ENCODE measurements around the gene WNT11.
A peak's percentile ranks its signal among the peaks of the same experiment; 100 is the strongest.

Gene WNT11

DNA sequence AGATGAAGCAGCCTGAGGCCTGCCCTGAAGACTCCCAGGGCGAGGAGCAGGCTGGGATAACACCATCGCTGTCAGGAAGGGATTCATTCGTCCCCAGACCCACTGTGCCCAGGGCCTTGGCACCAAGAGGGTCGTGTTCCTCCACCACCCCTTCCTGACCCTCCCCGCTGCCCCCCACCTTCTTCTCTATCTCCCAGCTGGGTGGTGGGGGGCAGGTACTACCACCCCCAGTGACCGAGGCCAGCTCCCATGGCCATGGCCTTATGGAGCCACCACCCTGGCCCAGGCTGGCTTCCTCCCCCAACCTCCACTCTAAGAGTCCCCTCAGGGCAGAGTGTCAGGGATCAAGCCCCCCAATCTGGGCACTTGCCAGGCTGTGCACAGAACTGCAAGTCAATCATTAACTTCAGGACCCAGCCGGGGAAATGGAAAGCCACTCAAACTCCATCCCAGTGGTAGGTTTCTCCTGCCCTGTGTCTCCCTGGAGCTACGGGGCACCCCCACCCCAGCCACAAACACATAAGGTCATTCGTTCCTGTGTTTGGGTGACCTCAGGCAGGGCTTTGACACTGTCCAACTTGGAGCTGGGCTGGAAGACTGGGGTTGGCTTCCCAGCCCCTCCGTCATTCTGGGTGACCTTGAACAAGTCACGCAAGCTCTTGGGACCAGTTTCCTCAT lies 33.3 kb upstream of the WNT11 start:
- Histone ChIP-seq H3K4me3 (ENCODE audit: low read depth in 1 of 5, low read length in 5 of 5) (no peak overlapping the region), H3K4me1 (ENCODE audit: control insufficient read depth in 5 of 5, insufficient read depth in 5 of 5, low read length in 5 of 5) (peaks cover 2 to 16% (median 11%) of the 10 kb centered on the region in 5 donors), H3K9me3 (ENCODE audit: control insufficient read depth in 5 of 5, low read length in 5 of 5) (no peaks in the 10 kb centered on the region), H3K9ac (ENCODE audit: low read length in 5 of 5) (no peak overlapping the region), H3K36me3 (ENCODE audit: control insufficient read depth in 5 of 5, insufficient read depth in 5 of 5, low read length in 5 of 5) (no peaks in the 10 kb centered on the region), H3K27ac (ENCODE audit: low read depth, low read length) (no peak overlapping the region), H3K27me3 (ENCODE audit: control insufficient read depth in 5 of 5, insufficient read depth in 4 of 5, low read length in 5 of 5) (peaks cover 0 to 8% (median 2%) of the 10 kb centered on the region in 5 donors)

DNA sequence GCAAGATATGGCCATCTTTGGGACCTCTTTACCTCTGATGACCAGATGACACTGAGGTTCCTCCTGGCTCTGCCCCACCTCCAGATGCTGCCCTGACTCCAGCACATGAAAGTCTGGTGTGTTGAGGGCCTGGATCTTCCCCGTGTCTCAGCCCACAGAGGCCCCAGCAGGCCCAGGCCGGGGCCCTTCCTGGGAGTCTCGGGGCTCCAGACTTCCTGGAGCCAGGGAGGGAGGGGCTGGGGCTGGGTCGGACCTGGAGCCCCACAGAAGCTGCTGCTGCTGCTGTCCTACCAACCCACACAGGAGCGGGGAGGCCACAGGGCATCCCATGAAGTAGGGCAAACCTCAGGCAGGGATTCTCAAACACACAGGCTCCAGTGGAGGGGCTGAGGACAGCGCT lies 32.2 kb upstream of the WNT11 start:
- H3K27ac ChIP-seq (ENCODE audit: low read depth, low read length) = no peak overlapping the region
- peaks cover 0 to 8% (median 0%) of the 10 kb centered on the region in 5 donors for H3K27me3 ChIP-seq (ENCODE audit: control insufficient read depth in 5 of 5, insufficient read depth in 4 of 5, low read length in 5 of 5)

DNA sequence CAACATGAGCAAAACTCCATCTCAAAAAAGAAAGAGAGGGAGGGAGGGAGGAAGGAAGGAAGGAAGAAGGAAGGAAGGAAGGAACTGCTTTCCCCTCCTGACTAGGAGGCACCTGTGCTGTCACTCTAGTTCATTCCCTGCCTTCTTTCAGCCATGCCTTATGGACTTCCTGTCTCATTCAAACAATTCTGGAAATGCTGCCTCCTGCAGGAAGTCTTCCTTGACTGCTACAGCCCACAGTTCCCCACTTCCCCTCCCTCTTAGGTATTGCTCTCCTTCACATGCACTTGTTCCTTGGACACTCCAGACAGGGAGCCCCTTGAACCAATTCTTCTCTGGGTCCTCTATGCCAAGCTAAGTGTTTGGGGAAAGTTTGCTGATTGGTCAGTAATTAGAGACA lies 31.6 kb upstream of the WNT11 start:
- Histone ChIP-seq H3K4me1 (ENCODE audit: control insufficient read depth in 5 of 5, insufficient read depth in 5 of 5, low read length in 5 of 5) (peaks cover 4 to 29% (median 21%) of the 10 kb centered on the region in 5 donors), H3K27me3 (ENCODE audit: control insufficient read depth in 5 of 5, insufficient read depth in 4 of 5, low read length in 5 of 5) (peaks cover 0 to 8% (median 0%) of the 10 kb centered on the region in 5 donors), H3K27ac (ENCODE audit: low read depth, low read length) (no peak overlapping the region), H3K9ac (ENCODE audit: low read length in 5 of 5) (no peak overlapping the region), H3K9me3 (ENCODE audit: control insufficient read depth in 5 of 5, low read length in 5 of 5) (no peaks in the 10 kb centered on the region), H3K4me3 (ENCODE audit: low read depth in 1 of 5, low read length in 5 of 5) (no peak overlapping the region), H3K36me3 (ENCODE audit: control insufficient read depth in 5 of 5, insufficient read depth in 5 of 5, low read length in 5 of 5) (no peaks in the 10 kb centered on the region)

More for the DNA sequence above, 32.2 kb upstream of the WNT11 start:
- Histone ChIP-seq H3K9ac (ENCODE audit: low read length in 5 of 5) (no peak overlapping the region), H3K9me3 (ENCODE audit: control insufficient read depth in 5 of 5, low read length in 5 of 5) (no peaks in the 10 kb centered on the region), H3K4me1 (ENCODE audit: control insufficient read depth in 5 of 5, insufficient read depth in 5 of 5, low read length in 5 of 5) (peaks cover 4 to 26% (median 21%) of the 10 kb centered on the region in 5 donors), H3K4me3 (ENCODE audit: low read depth in 1 of 5, low read length in 5 of 5) (no peak overlapping the region), H3K36me3 (ENCODE audit: control insufficient read depth in 5 of 5, insufficient read depth in 5 of 5, low read length in 5 of 5) (no peaks in the 10 kb centered on the region)

DNA sequence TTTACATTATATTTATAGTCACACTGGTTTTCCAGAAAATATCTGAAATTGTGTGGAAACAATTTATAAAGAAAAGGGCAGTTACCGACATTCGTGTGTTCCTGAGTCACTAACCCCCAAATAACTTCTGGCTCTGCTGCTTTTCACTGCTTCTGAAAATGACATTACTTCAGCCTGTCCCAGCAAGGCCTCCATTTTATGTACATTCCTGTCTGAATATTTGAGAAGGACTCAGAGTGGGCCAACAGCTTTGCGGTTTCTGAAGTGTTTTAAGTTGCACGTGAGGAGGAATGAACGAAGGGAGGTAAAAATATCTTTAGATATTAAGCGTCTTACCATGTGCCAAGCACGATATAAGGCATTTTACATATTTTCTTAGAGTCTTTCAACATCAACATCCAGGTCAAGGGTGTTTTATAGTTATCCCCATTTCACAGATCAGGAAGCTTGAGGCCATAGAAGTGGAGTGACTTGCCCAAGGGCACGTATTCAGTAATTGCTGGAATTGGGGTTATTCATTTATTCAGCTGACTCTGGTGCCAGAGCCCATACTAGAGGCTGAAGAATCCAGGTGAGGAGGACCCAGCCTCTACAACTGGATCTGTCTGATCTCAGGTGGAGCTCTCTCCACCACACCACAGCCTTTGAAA lies 30.8 kb upstream of the WNT11 start:
- H3K4me1 ChIP-seq (ENCODE audit: control insufficient read depth in 5 of 5, insufficient read depth in 5 of 5, low read length in 5 of 5) = peaks cover 4 to 29% (median 21%) of the 10 kb centered on the region in 5 donors
- no peak overlapping the region for H3K9ac ChIP-seq (ENCODE audit: low read length in 5 of 5)
- no peak overlapping the region for H3K27ac ChIP-seq (ENCODE audit: low read depth, low read length)
- H3K9me3 ChIP-seq (ENCODE audit: control insufficient read depth in 5 of 5, low read length in 5 of 5) = no peaks in the 10 kb centered on the region
- H3K36me3 ChIP-seq (ENCODE audit: control insufficient read depth in 5 of 5, insufficient read depth in 5 of 5, low read length in 5 of 5) = no peaks in the 10 kb centered on the region
- H3K27me3 ChIP-seq (ENCODE audit: control insufficient read depth in 5 of 5, insufficient read depth in 4 of 5, low read length in 5 of 5) = peaks cover 0 to 2% (median 0%) of the 10 kb centered on the region in 5 donors
- peak overlapping the region in 2 of 5 donors; percentile 91 for H3K4me3 ChIP-seq (ENCODE audit: low read depth in 1 of 5, low read length in 5 of 5)

DNA sequence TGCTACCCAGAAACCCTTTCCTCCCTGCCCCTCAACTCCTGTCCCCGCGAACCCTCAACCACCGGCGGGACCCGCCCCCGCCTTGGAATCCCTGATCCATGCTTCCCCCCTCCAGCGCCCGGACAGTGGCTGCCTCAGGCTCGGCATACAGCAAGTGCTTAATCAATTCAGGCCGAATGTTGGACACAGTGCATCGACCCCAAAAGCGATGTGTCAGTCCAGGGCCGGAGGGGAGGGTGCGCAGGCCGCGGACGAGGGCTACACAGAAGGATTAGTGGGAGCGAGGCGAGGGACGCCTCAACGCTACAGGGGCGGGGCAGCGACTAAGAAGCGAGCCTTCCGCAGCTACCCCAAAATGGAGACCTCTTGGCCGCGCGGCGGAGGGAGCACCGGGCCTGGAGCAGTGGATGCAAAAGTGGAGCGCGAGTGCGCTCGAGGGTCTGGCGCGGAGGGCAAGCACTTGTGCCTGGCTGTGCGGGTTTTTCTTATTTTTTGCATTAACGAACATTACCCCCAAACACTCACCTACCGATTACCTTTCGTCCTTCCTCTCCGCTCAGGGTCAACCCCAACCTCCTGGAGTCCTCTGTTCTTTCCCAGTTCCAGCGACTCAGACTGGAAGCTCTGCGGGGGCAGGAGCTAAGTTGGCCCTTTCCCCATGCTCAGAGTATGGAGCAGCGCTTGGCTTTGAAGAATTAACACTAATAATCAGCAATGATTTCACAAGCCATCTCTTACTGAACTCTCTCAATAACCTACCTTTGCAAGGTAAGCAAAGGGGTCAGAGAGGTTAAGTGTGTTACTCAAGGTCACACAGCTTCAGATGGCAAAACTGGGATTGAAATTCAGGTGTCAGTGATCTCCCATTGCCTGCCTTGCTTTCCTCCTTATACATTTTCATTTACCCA lies 30.0 kb upstream of the WNT11 start:
- peak overlapping the region; percentile 88 for H3K27ac ChIP-seq (ENCODE audit: low read depth, low read length)
- H3K4me1 ChIP-seq (ENCODE audit: control insufficient read depth in 5 of 5, insufficient read depth in 5 of 5, low read length in 5 of 5) = peaks cover 4 to 29% (median 21%) of the 10 kb centered on the region in 5 donors
- H3K27me3 ChIP-seq (ENCODE audit: control insufficient read depth in 5 of 5, insufficient read depth in 4 of 5, low read length in 5 of 5) = no peaks in the 10 kb centered on the region
- no peaks in the 10 kb centered on the region for H3K9me3 ChIP-seq (ENCODE audit: control insufficient read depth in 5 of 5, low read length in 5 of 5)
- peak overlapping the region; percentile 89 to 96 (median 91) for H3K4me3 ChIP-seq (ENCODE audit: low read depth in 1 of 5, low read length in 5 of 5)
- peak overlapping the region; percentile 4 to 85 (median 71) for H3K9ac ChIP-seq (ENCODE audit: low read length in 5 of 5)
- no peaks in the 10 kb centered on the region for H3K36me3 ChIP-seq (ENCODE audit: control insufficient read depth in 5 of 5, insufficient read depth in 5 of 5, low read length in 5 of 5)

DNA sequence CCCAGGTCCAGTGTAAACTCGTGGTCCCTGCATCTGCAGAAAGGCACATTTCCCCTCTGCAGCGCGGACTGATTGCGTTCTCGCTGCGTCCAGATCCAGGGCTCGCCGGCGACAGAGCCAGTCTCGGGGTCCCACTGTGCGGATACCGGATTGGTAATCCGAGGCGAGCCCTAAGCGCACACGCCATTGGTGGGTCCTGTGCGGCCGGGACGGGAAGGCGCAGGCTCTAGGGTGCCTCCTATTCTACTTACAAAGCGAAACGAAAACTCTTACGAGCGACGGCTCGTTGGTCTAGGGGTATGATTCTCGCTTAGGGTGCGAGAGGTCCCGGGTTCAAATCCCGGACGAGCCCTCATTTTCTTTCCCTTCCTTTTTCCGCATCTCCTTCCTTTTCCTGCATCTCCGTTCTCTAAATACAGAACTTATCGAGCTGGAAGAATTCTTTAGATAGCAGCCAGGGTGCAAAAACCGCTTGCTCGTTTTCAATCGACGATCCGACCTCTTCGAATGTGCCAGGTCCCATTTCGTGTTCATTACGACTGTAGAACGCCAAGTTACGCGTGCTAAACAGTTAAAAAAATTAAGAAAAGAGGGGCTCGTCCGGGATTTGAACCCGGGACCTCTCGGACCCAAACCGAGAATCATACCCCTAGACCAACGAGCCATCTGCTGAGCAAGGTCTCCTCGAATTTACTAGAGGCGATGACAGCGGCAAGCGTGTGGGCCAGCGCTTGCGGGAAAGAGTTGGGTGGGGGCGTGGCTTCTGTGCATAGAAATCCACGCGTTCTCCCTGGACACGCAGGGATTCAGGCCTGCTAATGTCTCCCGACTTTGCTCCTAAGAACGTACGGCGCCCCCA lies 29.2 kb upstream of the WNT11 start:
- Histone ChIP-seq H3K9me3 (ENCODE audit: control insufficient read depth in 5 of 5, low read length in 5 of 5) (no peaks in the 10 kb centered on the region), H3K4me1 (ENCODE audit: control insufficient read depth in 5 of 5, insufficient read depth in 5 of 5, low read length in 5 of 5) (peaks cover 4 to 29% (median 25%) of the 10 kb centered on the region in 5 donors), H3K9ac (ENCODE audit: low read length in 5 of 5) (peak overlapping the region; percentile 26 to 85 (median 77)), H3K36me3 (ENCODE audit: control insufficient read depth in 5 of 5, insufficient read depth in 5 of 5, low read length in 5 of 5) (no peaks in the 10 kb centered on the region), H3K27me3 (ENCODE audit: control insufficient read depth in 5 of 5, insufficient read depth in 4 of 5, low read length in 5 of 5) (no peaks in the 10 kb centered on the region), H3K4me3 (ENCODE audit: low read depth in 1 of 5, low read length in 5 of 5) (peak overlapping the region; percentile 89 to 96 (median 91)), H3K27ac (ENCODE audit: low read depth, low read length) (peak overlapping the region; percentile 88)

DNA sequence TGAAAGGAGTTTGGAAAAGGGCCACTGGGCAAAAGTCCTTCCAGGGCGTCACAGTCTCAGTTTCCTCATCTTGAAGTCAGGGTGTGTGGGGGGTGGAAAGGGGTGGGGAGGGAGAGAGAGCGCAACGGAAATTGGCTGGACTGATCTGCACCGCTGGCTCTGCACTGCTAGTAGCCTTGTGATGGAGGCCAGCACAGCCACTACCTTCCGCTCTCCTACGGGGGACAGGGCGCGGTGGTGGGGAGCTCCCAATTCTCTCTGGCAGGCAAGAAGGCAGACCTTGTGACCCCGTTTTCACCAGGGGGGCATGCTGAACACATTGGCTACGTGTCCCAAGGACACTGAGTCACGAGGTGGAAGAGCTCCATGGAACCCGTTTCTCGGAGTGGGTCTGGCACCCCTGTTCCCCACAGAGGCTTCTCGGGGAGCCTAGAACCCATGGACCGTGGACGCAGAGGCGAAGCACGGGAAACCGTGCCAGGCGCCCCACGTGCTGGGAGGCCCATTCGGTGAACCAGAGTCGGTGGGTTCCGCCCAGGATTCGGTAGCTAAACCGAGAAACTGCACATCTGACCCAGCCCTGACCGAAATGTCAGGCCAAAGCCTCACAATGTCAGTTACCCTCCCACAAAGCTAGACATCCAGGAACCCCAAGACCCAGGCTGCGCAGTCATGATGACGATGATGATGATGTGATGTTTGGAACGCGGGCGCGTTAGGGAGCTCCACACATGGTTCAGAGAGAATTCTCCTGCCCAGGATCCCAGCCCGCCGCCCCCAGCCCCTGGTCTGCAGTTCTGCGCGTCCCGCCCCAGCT lies 28.3 kb upstream of the WNT11 start:
- H3K4me3 ChIP-seq (ENCODE audit: low read depth in 1 of 5, low read length in 5 of 5) = peak overlapping the region; percentile 89 to 96 (median 91)
- H3K4me1 ChIP-seq (ENCODE audit: control insufficient read depth in 5 of 5, insufficient read depth in 5 of 5, low read length in 5 of 5) = peaks cover 4 to 38% (median 31%) of the 10 kb centered on the region in 5 donors
- peak overlapping the region; percentile 53 to 85 (median 71) for H3K9ac ChIP-seq (ENCODE audit: low read length in 5 of 5)
- H3K27ac ChIP-seq (ENCODE audit: low read depth, low read length) = peak overlapping the region; percentile 88
- H3K27me3 ChIP-seq (ENCODE audit: control insufficient read depth in 5 of 5, insufficient read depth in 4 of 5, low read length in 5 of 5) = no peaks in the 10 kb centered on the region
- no peaks in the 10 kb centered on the region for H3K9me3 ChIP-seq (ENCODE audit: control insufficient read depth in 5 of 5, low read length in 5 of 5)
- H3K36me3 ChIP-seq (ENCODE audit: control insufficient read depth in 5 of 5, insufficient read depth in 5 of 5, low read length in 5 of 5) = no peaks in the 10 kb centered on the region

DNA sequence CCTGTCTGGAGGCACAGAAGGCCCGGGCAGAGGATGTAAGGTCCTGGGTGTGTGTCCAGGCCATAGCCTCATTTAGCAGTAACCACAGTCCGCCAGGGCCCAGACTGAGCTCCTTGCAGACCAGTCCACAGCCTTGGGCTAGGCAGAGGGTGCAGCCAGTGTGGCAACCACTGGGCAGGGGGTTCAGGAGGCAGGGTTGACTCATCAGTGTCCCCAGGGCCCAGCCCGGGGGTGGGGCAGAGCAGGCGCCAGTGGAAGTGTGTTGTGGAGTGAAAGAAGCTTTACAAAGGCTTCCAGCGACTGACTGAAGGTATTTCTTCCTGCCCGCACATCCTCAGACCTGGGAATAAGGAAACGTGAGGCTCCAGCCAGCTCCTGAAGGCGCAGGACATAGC lies 27.7 kb upstream of the WNT11 start:
- Histone ChIP-seq H3K27me3 (ENCODE audit: control insufficient read depth in 5 of 5, insufficient read depth in 4 of 5, low read length in 5 of 5) (no peaks in the 10 kb centered on the region), H3K36me3 (ENCODE audit: control insufficient read depth in 5 of 5, insufficient read depth in 5 of 5, low read length in 5 of 5) (no peaks in the 10 kb centered on the region), H3K27ac (ENCODE audit: low read depth, low read length) (peak overlapping the region; percentile 88), H3K4me3 (ENCODE audit: low read depth in 1 of 5, low read length in 5 of 5) (peak overlapping the region; percentile 89 to 96 (median 91)), H3K9ac (ENCODE audit: low read length in 5 of 5) (peak overlapping the region in 2 of 5 donors; percentile 21 to 85), H3K4me1 (ENCODE audit: control insufficient read depth in 5 of 5, insufficient read depth in 5 of 5, low read length in 5 of 5) (peaks cover 4 to 41% (median 33%) of the 10 kb centered on the region in 5 donors), H3K9me3 (ENCODE audit: control insufficient read depth in 5 of 5, low read length in 5 of 5) (no peaks in the 10 kb centered on the region)

All from subcutaneous abdominal adipose tissue (tissue), 5 donors.